HG03378 (cell line): ENCODE measurements around the gene DNAJB11.
"Not testable (repeated sequence)": the region's sequence is repeated elsewhere in the genome, so short reads cannot be mapped to it uniquely, and the experiment has no call there.

ENCODE experiments used
- ATAC-seq: cut with Tn5 transposase; IDR thresholded peaks from one replicate; pipeline ENCODE4 v1.9.1; 2021; ENCODE audit warnings: mild to moderate bottlenecking, moderate library complexity; ENCODE audit not compliant: unreplicated experiment

DNAJB11 gene

DNA sequence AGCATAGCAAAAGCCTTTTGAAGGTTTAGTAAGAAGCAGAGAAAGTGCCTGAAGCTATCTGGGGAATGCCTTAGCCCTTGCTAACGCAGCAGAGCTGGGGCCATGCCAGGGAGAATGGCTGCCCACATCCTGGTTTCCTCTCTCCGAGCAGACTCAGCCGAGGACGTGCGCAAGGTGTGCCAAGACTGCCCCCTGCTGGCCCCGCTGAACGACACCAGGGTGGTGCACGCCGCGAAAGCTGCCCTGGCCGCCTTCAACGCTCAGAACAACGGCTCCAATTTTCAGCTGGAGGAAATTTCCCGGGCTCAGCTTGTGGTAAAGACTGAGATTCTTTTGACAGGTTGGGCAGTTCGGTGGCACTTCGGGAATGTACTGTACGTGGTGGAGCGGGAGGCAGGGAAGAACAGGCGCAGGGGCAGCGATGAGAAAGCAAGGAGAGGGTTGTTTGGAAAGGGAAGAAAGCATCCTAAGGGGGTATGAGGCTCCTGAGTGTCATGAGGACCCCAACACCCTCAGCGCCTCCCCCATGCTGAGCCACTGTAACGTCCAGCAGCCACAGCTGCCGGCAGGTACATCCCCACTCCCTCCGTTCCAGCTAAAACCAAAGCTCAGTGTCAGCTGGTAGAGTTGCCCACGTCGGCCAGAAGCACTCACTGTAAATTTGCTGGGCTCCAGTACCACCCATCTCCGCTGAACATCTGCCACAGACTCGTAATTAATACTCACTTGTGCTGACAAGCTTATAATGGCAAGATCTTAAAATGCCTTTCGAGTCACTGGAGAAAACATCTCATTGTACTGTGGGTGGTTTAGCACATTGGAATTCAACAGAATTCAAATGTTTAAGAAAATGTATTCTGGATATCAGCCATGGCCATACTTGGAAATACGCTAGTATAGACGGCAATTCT lies 46.8 kb downstream of the DNAJB11 start:
- ATAC-seq: peak; percentile 76

GRCh38 chr3:186618318-186618938 lies 47.9 kb downstream of the DNAJB11 start:
- ATAC-seq: no peak

- no peak for ATAC-seq
Observed at GRCh38 chr3:186619787-186620212, 49.3 kb downstream of the DNAJB11 start.

DNA sequence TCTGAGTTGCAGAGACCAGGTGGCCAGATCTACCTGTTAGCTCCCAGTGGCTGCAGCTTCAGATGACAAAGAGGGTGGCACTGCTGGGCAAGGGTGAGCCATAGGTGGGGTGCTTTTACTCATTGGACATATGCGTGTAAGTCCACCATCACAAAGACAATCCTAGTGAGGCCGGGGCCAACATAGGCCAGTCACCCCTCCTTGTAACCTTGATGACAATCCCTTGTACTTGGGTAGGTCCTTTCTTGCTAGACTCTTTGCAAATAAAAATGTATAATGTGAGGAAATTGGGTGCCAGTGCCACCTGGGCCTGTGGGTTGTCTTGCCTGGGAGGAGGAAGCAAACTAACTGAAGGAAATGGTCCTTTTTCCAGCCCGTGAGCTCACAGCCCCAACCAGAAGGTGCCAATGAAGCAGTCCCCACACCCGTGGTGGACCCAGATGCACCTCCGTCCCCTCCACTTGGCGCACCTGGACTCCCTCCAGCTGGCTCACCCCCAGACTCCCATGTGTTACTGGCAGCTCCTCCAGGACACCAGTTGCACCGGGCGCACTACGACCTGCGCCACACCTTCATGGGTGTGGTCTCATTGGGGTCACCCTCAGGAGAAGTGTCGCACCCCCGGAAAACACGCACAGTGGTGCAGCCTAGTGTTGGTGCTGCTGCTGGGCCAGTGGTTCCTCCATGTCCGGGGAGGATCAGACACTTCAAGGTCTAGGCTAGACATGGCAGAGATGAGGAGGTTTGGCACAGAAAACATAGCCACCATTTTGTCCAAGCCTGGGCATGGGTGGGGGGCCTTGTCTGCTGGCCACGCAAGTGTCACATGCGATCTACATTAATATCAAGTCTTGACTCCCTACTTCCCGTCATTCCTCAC lies 49.9 kb downstream of the DNAJB11 start:
- ATAC-seq: no peak

DNA sequence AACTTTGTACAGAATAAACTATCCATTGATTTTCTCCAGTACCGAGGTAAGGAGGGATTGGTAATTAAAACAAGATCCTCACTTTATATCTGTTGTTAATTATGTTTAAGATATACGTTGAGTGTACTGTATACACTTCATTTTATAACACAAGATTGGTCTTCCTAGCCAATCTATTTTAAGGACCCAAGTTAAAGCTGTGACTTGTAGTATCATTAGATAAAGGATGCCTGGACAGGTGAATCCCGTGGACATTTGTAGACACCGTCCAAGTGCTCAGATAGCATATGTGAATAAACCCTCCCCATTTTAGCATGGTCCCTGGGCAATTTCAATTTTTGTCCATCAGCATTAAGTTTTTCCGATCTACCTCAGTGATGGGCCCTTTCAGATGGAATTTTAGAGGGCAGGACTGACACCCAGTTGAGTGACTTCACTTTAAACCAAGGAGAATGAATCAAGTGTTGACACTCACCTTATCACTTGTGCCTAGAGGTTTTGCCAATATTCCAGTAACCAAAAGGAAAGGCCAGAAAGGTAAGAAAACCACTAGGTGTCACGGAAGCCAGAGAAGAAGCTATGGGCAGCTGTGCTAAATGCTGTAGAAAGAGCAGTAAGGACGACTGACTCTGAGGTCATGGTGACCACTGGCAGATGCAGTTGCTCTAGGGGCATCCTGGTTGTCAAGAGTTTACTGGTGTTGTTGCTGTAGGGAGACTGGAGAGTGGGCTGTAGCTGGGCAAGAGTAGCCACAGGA lies 51.6 kb downstream of the DNAJB11 start:
- ATAC-seq: no peak

DNA sequence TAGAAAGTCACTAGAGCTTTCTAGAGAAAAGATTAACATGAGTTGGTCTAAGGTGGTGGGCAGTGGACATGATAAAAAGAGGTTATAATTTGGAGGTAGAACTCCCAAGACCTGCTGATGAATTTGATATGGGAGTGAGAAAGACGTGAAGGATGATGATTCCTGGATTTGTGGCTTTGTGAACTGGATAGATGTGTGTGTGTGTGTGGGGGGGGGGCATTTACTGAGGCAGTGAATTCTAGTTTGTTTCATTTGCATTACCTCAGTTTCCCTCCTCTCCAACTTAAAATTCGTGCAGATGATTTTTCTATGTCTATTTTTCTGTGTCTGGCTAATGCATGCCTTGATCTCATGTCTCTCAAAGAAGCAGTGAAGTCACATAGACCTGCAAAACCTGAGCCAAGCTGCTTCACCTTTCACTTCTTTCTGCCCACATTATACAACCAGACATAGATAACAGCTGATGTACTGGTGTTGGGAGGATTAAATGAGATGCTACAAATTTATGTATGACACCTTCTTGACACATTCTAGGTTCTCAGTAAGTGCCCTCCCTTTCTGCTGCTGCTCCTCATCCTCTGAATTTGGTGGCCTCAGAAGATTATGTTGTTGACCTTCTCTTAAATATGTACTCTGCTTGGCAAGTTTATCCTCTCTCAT lies 52.3 kb downstream of the DNAJB11 start:
- ATAC-seq: no peak

DNA sequence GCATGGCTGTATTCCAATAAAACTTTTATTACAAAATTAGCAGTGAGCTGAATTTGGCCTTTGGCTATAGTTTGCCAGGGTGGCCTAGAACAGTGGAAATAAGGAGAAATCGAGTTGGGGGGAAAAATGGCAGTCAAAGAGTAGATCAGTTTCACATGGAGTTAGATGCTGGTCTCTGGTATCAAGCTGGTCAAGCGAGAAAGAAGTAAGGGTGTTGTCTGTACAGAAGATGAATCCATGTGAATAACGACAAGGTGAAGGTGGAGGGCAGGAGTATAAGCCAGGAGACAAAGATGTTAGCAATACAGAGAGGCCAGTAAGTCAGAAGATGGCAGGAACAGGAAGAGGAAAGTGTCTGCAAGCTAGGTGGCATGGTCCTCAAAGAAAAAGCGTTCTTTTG lies 54.1 kb downstream of the DNAJB11 start:
- no peak for ATAC-seq

- no peak for ATAC-seq
Observed at GRCh38 chr3:186625600-186626042, 55.1 kb downstream of the DNAJB11 start.

DNA sequence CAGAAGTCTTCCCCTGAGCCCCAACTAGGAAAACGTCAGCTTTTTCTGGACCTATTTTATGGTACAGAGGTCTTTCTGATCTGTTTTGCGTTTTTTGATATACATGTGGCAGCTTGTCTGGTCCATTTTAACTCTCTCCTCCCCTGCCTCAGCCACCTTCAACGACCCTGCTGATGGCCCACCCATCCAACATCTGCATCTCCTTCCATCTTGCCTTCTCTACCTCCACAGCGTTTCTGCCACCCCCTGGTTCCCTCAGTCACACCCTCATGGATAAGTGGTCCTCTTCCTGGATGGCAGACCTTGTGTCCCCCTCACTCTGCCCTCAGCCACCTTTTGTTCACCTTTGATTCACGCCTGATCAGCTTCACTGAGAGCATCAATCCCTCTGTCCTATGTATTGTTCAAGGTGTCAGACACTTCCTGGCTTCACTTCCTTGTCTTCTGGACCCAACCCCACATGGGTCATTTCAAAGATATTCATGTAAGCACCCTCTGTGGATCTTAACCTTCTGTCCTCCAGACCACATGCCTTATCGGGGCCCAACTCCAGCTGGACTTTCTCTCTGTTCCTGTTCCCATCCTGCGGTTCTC lies 55.8 kb downstream of the DNAJB11 start:
- no peak for ATAC-seq

DNA sequence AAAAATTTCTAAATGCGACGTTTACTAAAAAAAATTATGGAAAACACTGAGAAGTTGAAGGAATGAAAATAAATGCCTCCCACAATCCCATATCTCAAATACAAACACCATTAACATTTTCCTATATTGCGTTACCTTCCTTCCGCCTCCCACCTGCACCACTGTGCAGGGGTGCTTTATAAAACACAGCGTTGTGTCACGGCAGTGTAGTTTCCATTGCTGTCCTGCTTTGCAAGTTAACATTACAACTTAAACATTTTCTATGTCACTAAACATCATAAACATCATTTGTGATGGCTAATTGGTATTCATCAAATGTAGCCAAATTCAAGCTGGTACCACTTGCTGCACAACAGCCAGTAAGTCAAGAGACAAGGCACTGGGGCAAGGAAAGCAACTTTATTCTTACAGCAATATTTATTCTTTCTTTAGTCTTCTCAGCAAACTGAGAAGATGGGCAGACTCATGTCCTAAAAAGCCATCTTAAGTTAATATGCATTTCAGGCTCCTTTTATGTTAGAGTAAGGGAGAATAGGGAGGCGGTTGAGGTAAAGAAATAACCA lies 57.4 kb downstream of the DNAJB11 start:
- no peak for ATAC-seq

DNA sequence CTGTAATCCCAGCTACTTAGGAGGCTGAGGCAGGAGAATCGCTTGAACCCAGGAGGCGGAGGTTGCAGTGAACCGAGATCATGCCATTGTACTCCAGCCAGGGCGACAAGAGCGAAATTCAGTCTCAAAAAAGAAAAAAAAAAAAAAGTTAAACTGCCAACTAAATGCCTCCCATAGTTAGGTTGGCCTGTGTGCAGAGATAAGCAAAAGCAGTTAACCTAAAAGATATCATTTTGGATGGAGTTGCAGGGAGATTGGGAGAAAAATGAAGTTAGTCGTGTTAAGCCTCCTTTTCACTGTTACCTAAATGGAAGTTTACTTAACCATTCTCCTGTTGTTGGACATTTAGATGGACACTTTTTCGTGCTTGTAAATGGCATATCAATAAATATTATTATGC lies 58.2 kb downstream of the DNAJB11 start:
- ATAC-seq: no peak

GRCh38 chr3:186630950-186631641 lies 60.6 kb downstream of the DNAJB11 start:
- ATAC-seq: no peak

GRCh38 chr3:186633481-186633880 lies 63.0 kb downstream of the DNAJB11 start:
- no peak for ATAC-seq

DNA sequence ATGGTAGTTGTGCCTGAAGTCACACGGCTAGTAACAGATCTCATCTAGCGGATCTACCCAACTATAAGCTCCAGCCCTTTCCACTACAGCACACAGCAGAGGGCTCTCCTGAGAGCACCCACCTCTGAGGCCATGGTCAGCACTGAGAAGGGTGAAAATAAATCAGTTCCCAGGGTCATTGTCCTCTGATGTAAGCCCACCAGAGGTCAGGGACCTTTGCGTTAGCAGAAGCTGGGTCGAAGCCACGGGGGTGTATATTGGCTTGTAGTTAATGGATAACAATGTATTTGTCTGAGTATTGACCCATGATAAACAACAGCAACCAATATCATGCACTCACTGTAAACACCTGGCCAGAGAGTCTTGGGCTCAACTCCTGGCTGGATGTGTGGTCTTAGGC lies 63.7 kb downstream of the DNAJB11 start:
- ATAC-seq: not testable (repeated sequence)
